NK-92 (cell line): Measurements from ENCODE around the gene CPA5.

ENCODE experiments used
- DNase-seq: peaks from one replicate; lab custom pipeline; 2025; ENCODE audit not compliant: unreplicated experiment; lab: John Stamatoyannopoulos, UW

CPA5 gene

DNA sequence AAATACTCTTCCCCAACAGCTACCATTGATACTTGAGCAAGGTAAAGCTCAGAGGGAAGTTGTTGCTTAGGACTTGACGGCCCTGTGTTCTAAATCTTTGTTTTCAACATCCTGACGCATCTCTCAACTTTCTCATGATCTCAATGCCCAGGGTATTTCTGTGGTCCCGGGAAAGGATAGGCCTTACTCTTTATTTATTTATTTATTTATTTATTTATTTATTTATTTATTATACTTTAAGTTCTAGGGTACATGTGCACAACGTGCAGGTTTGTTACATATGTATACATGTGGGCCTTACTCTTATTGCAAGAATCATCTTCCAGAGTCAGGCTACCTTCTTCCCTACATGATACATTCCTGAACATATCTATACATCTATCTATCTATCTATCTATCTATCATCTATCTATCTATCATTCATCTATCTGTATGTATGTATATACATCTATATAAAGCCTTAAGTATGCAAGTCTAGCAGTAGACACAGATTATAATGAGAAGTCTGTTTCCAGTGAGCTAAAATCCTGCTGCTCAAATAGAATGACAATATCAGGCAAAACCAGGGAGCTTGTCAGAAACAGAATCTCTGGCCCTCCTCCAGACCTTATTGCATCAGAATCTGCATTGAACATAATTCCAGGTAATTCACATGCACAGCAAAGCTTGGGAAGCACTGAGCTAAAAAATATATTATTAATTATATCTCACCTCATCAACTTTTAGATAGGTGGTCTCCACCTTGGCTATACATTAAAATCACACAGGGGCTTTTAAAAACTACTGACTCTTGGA, 12.2 kb upstream of the CPA5 start:
- DNase-seq = no peak

DNA sequence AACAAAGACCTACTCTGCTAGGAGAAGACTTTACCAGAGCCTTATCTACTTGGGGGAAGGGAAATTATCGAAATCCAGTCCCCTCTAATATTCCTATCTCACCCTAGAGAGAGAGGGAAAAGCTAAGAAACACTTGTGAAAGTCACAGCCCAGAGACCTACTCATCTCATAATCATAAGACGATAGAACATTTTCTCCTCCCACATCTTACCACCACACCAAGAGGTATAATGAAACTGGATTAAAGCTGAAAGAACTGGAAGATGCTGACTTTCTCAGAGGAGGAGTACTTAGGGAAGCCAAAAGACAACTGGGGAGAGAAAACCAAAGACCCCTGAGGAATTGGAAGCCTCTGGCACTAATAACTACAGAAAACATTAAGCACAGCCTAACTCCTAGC, 10.8 kb upstream of the CPA5 start:
- no peak for DNase-seq

DNA sequence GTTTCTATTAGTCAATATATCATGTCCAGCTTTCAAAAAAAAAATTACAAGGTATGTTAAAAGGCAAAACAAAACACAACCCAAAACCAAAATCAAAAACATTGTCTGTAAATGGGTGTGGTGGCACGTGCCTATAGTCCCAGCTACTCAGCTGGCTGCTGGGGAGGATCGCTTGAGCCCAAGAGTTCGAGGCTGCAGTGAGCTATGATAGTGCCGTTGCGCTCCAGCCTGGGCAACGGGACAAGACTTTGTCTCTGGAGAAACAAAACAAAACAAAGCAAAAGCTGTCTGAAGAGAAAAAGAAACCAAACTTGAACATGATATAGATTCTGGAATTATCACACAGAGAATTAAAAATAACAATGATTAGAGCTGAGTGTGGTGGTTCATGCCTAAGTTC, 10.3 kb upstream of the CPA5 start:
- no peak for DNase-seq

DNA sequence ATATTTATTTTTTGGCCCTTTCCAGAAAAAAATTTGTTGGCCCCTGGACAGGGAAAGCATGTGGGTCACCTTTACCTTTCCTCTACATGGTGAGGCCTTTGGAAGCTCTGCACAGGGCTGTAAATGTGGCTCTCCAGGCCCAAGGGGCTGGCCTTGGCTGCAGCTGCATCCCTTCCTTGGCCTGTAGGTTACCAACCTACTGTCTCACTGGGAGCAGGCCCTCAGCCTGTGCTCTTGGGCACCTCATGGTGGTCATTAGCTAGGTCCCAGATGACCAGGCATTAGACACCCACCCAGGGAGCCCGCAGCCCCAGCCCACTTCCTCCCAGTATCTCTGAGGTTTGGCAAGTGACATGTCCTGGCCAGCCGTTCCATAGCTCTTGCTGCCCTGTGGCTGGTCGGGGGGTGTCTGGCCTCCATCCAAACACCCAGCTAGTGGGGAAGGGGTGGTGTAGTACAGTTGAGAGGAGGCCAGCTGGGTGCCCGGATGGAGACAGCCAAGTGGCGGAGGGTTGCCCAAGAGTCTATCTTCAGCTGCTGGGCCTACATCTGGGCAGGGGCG, 7.1 kb upstream of the CPA5 start:
- no peak for DNase-seq

DNA sequence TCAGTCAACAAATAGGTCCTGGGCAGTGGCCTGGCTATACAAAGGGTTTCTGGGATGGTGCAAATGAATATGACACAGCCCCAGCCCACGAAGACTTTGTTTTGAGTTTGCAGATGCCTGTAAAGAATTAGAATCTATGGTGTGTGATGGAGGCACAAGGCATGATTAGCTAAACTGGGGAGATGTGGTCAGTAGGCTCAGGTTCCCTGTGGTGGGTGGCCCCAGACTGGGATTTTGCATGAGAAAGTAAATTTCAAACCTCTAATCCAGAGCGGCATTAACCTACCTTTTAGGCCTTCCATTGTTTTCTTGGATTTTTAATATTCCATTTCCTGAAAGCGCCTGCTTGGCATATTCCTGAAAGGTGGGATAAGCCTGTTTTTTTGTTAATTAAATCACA, 6.4 kb upstream of the CPA5 start:
- no peak for DNase-seq

GRCh38 chr7:130341882-130342281, 2.7 kb upstream of the CPA5 start:
- DNase-seq = no peak

DNA sequence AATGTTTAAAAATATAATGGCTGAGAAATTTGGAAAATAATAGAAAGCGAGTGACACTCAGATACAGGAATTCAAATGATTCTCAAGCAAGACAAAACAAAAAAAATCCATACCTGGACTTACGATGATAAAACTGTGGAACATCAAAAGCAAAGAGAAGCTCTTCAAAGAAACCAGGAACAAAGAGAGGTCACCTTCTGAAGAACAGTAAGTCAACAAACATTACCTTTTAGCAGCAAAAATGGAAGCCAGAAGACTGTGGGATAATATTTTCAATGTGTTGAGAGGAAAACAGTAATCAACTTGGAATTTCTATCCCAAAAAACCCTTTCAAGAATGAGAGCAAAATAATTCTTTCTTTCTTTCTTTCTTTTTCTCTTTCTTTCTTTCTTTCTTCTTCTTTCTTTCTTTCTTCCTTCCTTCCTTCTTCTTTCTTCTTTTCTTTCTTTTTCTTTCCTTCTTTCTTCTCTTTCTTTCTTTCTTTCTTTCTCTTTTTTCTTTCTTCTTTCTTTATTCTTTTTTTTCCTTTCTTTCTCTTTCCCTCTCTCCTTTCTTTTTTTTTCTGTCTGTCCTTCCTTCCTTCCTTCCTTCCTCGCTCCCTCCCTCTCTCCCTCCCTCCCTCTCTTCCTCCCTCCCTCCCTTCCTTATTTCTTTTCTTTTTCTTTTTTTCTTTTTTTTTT, 1.8 kb upstream of the CPA5 start:
- no peak for DNase-seq

DNA sequence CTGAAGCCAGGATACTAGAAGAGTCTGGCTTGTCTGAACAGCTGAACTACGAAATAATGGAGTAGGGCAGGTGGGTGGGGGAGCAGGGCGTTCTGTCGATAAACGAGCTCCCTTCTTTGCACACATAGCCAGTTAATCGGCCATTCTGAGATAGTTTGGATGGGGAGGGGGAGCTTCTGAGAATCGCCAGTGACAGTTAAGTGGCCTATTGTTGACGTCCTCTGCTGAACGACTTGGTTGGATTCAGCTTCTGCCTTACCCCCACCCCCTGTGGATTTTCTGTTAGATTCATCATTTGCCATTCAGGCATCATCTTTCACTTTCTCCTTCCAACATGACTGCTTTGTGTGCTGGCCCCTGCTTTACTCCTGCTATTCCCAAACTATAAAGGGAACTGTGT, 520 bp downstream of the CPA5 start:
- no peak for DNase-seq

GRCh38 chr7:130345725-130346124, 1.1 kb downstream of the CPA5 start:
- DNase-seq = no peak

GRCh38 chr7:130346177-130346905, 1.7 kb downstream of the CPA5 start:
- DNase-seq = no peak

- DNase-seq = no peak
These were observed 2.3 kb downstream of the CPA5 start for GRCh38 chr7:130346941-130347340.

GRCh38 chr7:130349911-130350782, 5.5 kb downstream of the CPA5 start:
- no peak for DNase-seq

DNA sequence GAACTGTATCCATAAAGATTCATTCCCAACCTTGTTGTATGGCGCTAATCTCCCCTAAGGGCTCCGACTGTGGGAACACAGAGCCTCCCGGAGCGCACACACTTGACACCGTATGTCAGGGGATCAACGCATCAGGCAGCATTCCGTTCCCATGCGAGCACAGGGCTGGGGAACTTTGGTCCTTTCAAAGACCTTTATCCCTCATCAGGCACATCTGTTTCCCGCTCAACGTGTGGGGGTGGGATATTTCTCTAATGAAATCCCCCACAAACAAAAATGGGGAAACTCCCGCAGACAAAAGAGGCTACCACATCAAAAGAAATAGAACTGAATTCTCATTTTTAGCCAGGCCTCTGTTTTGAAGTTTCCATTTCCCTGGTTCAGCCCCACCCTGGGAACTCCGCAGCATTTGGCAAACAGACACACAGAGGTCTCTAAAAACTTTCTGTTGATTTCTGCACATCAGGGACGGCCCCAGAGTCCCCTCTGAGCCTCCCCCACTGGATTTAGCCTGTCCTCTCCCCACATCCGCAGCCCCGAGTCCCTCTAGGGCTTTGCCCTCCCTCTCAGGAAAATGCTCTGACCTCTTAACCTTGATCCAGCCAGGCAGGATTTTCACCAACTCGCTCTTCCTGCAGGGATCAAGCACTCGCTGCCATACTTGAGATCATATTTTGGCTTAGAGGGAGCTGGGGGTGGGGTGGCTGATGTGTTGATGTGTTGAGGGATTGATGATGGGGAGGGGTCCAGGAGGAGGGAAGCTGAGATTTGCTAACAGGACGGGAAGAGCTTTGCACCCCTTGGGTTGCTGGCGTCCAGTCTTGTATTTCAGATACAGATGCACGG, 6.6 kb downstream of the CPA5 start:
- no peak for DNase-seq

- DNase-seq = no peak
These were observed 7.1 kb downstream of the CPA5 start for GRCh38 chr7:130351791-130352090.

DNA sequence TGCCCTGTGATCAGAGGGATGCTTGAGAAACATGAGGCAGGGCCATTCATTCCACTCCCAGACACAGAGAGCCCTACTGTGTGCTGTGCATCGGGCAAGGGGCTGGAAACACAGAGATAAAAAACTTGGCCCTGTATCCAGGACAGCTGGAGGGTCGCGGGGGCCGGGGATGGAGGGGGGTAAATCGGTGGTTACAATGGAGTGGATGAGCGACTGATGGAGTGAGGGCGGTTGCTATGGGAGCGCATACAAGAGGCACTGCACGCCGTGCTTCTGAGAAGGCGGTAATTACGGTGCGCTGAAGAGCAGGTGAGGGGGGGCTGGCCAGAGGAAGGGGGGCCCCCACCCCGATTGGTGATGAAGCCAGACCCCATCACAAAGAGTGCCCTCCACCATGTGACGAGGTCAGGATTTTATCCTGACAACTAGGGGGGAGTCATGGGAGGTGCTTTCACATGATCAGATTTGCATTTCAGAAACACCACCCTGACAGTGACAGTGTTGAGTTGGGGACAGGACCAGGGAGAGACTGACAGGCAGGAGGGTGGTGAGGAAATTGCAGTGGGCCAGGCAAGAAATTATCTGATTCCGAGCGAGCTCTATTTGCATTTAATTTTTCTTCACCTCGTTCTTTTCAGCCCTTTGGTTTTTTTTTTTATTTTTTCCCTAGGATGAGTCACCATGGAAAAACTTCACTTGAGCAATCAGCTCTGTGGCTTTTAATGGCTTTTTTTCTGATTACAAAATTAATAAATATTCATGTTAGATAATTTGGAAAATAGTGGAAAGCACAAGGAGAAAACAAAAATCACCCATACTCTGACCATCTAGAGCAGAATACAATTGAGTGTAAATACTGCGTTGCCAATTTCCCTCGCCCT, 7.8 kb downstream of the CPA5 start:
- no peak for DNase-seq

GRCh38 chr7:130353196-130353595, 8.6 kb downstream of the CPA5 start:
- DNase-seq = no peak

GRCh38 chr7:130356121-130356875, 11.7 kb downstream of the CPA5 start:
- no peak for DNase-seq

DNA sequence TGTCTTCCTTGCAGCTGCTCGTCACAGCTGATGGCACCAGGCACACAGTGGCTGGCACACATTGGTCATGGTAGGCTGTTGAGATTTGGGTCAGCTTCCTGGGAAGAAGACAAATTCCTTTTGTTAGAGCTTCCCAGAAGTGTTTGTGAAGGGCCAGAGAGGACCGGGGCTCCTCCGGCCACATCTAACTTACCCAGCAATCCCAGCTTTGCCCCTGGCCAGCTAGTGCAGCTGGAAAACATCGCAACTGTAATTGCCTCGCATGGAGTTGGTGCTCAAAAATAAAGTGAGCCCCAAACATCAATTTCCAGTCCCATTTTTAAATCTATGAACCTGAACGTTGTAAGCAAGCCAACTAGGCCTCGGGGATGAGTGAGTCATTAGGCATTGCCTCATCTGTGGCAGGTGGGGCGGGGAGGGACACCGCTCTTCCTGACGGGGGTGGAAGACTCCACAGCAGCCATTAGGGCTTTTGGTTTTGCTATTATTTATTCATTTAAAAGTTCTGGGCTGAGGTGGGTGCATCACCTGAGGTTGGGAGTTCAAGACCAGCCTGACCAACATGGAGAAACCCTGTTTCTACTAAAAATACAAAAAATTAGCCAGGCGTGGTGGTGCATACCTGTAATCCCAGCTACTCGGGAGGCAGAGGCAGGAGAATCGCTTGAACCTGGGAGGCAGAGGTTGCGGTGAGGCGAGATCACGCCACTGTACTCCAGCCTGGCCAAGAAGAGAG, 12.4 kb downstream of the CPA5 start:
- no peak for DNase-seq
